ENCODE results near the gene EYS.
"Not testable (repeated sequence)": the region's sequence is repeated elsewhere in the genome, so short reads cannot be mapped to it uniquely, and the experiment has no call there.

EYS gene

DNA sequence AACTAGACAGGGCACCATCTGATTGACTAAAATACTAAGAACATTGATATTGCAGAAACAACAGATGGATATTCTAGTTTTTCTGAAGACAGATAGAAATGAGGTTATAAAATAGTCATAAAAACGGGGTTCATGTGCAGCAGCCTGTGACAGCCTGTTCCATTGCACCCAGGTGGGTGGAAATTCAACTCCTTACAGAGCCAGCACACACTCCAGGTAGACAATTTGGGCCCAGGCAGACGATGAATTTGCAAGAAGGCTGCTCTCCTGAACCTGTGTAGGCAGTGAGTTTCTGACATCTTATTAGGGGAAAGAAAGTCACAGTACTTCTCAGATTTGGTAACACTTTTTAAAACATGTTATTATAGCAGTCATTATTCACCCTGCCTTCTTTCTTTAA is 1657.3 kb downstream of the EYS start:
- no peak overlapping the region for H3K4me3 ChIP-seq
- no peak for DNase-seq (ENCODE audit: low read depth, low spot score)
- no peak overlapping the region for H3K27ac ChIP-seq
- no peaks in the 10 kb centered on the region for H3K9me3 ChIP-seq (ENCODE audit: low read depth, low read length)
- no peaks in the 10 kb centered on the region for H3K36me3 ChIP-seq (ENCODE audit: insufficient read depth, low read length)
- no peak overlapping the region for H3K9ac ChIP-seq (ENCODE audit: insufficient read length)
- TF ChIP-seq EZH2 (IDR thresholded peaks at IDR 0.05), result no peak
- TF ChIP-seq FOXP2 (optimal IDR thresholded peaks at IDR 0.05; ENCODE audit: control extremely low read depth, extremely low read length, insufficient read depth), result no peak
- TF ChIP-seq POLR2AphosphoS5 (IDR thresholded peaks at IDR 0.05; ENCODE audit: borderline replicate concordance, low read depth, low read length), result no peak

DNA sequence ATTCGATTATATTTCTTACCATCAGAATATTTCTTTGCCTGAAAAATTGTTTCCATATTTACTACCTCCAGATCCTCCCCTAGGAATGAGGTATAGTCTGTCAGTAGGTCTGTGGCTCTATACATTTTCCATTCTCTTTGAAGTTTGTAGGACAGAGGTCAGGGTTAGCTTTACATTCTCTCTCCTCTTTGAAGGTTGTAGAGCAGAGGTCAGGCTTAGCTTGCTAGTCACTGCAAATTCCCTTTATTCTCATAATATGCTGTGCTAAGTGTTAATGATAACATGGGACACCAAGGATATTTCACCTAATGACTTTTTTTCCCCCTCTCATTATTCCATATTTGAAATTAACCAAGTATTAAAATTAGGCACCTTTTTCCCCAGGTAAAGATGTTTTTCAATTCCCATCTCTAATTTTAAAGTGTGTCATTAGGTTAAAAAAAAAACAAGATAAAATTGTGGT is 1660.2 kb downstream of the EYS start:
- no peaks in the 10 kb centered on the region for H3K9me3 ChIP-seq (ENCODE audit: low read depth, low read length)
- H3K36me3 ChIP-seq (ENCODE audit: insufficient read depth, low read length), result no peaks in the 10 kb centered on the region
- no peak overlapping the region for H3K27ac ChIP-seq
- DNase-seq (ENCODE audit: low read depth, low spot score), result no peak
- no peak overlapping the region for H3K9ac ChIP-seq (ENCODE audit: insufficient read length)
- no peak for TF ChIP-seq FOXP2 (optimal IDR thresholded peaks at IDR 0.05; ENCODE audit: control extremely low read depth, extremely low read length, insufficient read depth)
- TF ChIP-seq POLR2AphosphoS5 (IDR thresholded peaks at IDR 0.05; ENCODE audit: borderline replicate concordance, low read depth, low read length), result no peak
- no peak for TF ChIP-seq EZH2 (IDR thresholded peaks at IDR 0.05)
- H3K4me3 ChIP-seq, result no peak overlapping the region

DNA sequence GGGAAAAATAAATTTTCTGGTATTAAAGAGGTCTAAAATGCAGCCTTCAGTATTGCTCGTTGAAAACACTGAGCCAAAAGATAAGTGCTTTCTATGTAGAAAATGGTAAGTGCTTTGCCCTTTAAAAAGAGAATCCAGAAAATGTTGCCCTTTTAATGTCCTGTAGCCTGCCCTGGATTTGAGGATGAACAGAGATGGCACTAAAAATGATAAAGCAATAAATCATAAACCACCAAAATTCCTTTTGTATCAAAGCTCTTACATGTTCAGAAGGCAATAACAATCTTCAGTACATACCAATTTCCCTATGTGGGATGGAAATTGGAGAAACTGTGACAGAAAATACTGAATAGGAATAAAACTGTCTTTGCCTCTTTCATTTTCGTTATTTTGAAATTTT is 1665.7 kb downstream of the EYS start:
- Histone ChIP-seq H3K27ac (no peak overlapping the region), H3K4me3 (no peak overlapping the region), H3K9me3 (ENCODE audit: low read depth, low read length) (no peaks in the 10 kb centered on the region), H3K9ac (ENCODE audit: insufficient read length) (no peak overlapping the region), H3K36me3 (ENCODE audit: insufficient read depth, low read length) (no peaks in the 10 kb centered on the region)
- no peak for DNase-seq (ENCODE audit: low read depth, low spot score)
- TF ChIP-seq EZH2 (IDR thresholded peaks at IDR 0.05) (no peak), POLR2AphosphoS5 (IDR thresholded peaks at IDR 0.05; ENCODE audit: borderline replicate concordance, low read depth, low read length) (no peak), FOXP2 (optimal IDR thresholded peaks at IDR 0.05; ENCODE audit: control extremely low read depth, extremely low read length, insufficient read depth) (no peak)

DNA sequence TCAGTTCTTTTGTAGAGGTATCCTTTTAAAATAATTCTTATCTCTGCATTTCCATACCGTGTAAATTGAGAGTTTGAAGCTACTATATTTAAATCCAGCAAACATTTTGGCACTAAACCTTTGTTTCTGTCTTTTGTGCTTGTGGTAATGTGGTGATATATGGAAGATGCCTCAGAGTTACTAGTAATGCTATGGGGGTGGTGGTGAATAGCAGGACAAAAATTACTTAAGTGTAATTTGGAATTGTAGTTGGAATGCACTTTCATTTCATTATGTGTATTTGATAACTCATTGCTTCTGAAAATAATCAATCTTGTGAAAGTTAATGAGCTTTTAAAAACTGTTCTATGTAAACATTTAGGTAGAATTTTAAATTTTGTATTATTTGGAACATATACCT is 1666.9 kb downstream of the EYS start:
- no peaks in the 10 kb centered on the region for H3K9me3 ChIP-seq (ENCODE audit: low read depth, low read length)
- TF ChIP-seq POLR2AphosphoS5 (IDR thresholded peaks at IDR 0.05; ENCODE audit: borderline replicate concordance, low read depth, low read length), result no peak
- TF ChIP-seq EZH2 (IDR thresholded peaks at IDR 0.05), result no peak
- TF ChIP-seq FOXP2 (optimal IDR thresholded peaks at IDR 0.05; ENCODE audit: control extremely low read depth, extremely low read length, insufficient read depth), result no peak
- DNase-seq (ENCODE audit: low read depth, low spot score), result no peak
- H3K27ac ChIP-seq, result no peak overlapping the region
- H3K4me3 ChIP-seq, result no peak overlapping the region
- H3K36me3 ChIP-seq (ENCODE audit: insufficient read depth, low read length), result no peaks in the 10 kb centered on the region
- H3K9ac ChIP-seq (ENCODE audit: insufficient read length), result no peak overlapping the region

DNA sequence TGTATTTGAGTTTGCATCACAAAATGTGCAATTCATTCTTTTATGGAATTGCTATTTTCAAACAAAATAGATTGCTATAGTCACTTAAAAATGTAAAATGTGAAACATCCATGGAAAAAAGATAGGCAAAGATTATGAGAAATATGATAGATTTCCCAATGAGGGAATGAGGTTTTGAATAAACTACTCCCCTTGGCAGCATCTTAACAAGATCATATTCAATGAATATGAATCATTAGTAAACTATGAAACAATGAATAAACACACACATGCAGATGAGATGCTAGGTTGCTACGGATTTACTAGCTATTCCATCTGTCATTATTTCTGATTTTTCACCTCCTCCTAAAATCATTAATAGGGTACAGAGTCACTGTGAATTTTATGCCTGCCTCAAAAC is 1669.6 kb downstream of the EYS start:
- TF ChIP-seq FOXP2 (optimal IDR thresholded peaks at IDR 0.05; ENCODE audit: control extremely low read depth, extremely low read length, insufficient read depth) (no peak), EZH2 (IDR thresholded peaks at IDR 0.05) (no peak), POLR2AphosphoS5 (IDR thresholded peaks at IDR 0.05; ENCODE audit: borderline replicate concordance, low read depth, low read length) (no peak)
- Histone ChIP-seq H3K9ac (ENCODE audit: insufficient read length) (no peak overlapping the region), H3K9me3 (ENCODE audit: low read depth, low read length) (no peaks in the 10 kb centered on the region), H3K36me3 (ENCODE audit: insufficient read depth, low read length) (no peaks in the 10 kb centered on the region), H3K4me3 (no peak overlapping the region), H3K27ac (no peak overlapping the region)
- no peak for DNase-seq (ENCODE audit: low read depth, low spot score)

DNA sequence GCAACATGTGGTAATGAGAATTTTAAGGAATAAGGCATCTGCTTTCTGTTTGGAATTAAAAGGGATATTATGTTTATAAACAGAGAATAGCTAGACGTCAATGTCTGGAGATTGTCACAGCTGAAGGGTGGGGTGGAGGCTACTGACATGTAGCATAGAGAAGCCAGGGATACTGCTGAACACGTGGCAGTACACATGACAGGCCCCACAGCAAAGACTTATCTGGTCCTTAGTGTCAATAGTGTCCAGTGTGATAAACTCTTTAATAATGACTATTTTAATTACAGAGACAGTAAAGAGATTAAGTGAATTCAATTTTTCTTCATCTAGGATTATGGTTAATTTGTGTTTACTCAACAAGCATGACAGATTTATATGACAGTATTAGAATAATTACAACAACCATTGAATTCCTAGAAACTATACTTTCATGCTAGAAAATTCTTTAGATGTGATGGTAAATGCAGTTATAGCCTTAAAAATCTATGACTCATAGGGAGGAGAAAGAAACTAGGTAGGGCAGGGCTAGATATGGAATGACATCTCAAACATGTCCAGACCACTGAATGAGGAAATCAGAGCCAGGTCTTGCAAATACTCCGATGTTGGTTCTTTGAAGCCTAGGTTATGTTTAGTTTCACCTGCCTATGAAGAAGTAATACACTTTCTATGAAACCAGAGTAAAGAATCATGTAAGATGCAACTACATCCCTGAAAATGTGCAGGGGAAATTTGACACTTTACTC is 1671.9 kb downstream of the EYS start:
- no peak overlapping the region for H3K9ac ChIP-seq (ENCODE audit: insufficient read length)
- no peak overlapping the region for H3K27ac ChIP-seq
- TF ChIP-seq POLR2AphosphoS5 (IDR thresholded peaks at IDR 0.05; ENCODE audit: borderline replicate concordance, low read depth, low read length), result no peak
- H3K36me3 ChIP-seq (ENCODE audit: insufficient read depth, low read length), result no peaks in the 10 kb centered on the region
- H3K4me3 ChIP-seq, result no peak overlapping the region
- H3K9me3 ChIP-seq (ENCODE audit: low read depth, low read length), result no peaks in the 10 kb centered on the region
- DNase-seq (ENCODE audit: low read depth, low spot score), result no peak

DNA sequence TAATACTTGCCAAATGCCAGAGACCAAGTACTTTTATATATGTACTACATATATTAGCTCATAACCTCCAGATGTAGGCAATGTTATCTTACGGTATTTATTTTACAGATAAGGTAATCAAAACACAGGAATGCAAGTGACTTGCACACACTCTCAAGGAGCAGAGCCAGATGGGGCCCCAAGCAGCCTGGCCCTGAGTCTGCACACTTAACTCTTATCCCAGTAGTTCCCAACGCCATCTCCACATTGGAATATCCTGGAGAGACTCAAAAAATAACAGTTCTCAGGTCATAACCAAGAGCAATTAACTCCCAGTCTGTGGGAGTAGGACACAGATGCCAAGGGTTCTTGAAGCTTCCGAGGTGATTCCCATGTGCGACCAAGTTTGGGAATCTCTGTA is 1672.7 kb downstream of the EYS start:
- no peak for DNase-seq (ENCODE audit: low read depth, low spot score)
- TF ChIP-seq EZH2 (IDR thresholded peaks at IDR 0.05) (no peak), FOXP2 (optimal IDR thresholded peaks at IDR 0.05; ENCODE audit: control extremely low read depth, extremely low read length, insufficient read depth) (no peak), POLR2AphosphoS5 (IDR thresholded peaks at IDR 0.05; ENCODE audit: borderline replicate concordance, low read depth, low read length) (no peak)
- H3K36me3 ChIP-seq (ENCODE audit: insufficient read depth, low read length), result no peaks in the 10 kb centered on the region
- H3K27ac ChIP-seq, result no peak overlapping the region
- no peaks in the 10 kb centered on the region for H3K9me3 ChIP-seq (ENCODE audit: low read depth, low read length)
- H3K9ac ChIP-seq (ENCODE audit: insufficient read length), result no peak overlapping the region
- H3K4me3 ChIP-seq, result no peak overlapping the region

DNA sequence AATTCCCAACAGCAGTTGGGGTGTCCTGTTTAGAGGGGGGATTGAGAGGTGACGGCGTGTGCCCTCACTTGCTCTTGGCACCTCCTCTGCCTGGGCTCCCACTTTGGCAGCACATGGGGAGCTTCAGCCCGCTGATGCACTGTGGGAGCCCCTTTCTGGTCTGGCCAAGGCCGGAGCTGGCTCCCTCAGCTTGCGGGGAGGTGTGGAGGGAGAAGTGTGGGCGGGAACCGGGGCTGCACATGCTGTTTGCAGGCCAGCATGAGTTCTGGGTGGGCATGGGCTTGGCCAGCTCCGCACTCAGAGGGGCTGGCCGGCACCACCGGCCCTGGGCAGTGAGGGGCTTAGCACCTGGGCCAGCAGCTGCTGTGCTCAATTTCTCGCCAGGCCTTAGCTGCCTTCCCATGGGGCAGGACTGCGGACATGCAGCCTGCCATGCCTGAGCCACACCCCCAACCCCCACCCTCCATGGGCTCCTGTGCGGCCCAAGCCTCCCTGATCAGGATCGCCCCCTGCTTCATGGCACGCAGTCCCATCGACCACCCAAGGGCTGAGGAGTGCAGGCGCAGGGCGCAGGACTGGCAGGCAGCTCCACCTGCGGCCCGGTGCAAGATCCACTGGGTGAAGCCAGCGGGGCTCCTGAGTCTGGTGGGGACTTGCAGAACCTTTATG is 1675.9 kb downstream of the EYS start:
- not testable (repeated sequence) for DNase-seq (ENCODE audit: low read depth, low spot score); H3K36me3 ChIP-seq (ENCODE audit: insufficient read depth, low read length); H3K27ac ChIP-seq; H3K4me3 ChIP-seq; H3K9me3 ChIP-seq (ENCODE audit: low read depth, low read length); H3K9ac ChIP-seq (ENCODE audit: insufficient read length)

DNA sequence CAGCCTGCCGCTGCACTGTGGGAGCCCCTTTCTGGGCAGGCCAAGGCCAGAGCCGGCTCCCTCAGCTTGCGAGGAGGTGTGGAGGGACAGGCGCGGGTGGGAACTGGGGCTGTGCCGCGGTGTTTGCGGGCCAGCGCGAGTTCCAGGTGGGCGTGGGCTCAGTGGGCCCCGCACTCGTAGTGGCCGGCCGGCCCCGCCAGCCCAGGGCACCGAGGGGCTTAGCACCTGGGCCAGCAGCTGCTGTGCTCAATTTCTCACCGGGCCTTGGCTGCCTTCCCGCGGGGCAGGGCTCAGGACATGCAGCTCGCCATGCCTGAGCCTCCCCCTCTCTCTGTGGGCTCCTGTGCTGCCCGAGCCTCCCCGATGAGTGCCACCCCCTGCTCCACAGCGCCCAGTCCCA is 1683.3 kb downstream of the EYS start:
- H3K27ac ChIP-seq, result no peak overlapping the region
- DNase-seq (ENCODE audit: low read depth, low spot score), result no peak
- H3K9ac ChIP-seq (ENCODE audit: insufficient read length), result no peak overlapping the region
- no peaks in the 10 kb centered on the region for H3K36me3 ChIP-seq (ENCODE audit: insufficient read depth, low read length)
- H3K4me3 ChIP-seq, result no peak overlapping the region
- TF ChIP-seq FOXP2 (optimal IDR thresholded peaks at IDR 0.05; ENCODE audit: control extremely low read depth, extremely low read length, insufficient read depth), result no peak
- no peaks in the 10 kb centered on the region; the same call in 1 of the 2 replicates for H3K9me3 ChIP-seq (ENCODE audit: low read depth, low read length)

All from SK-N-MC (cell line).